Sigmoid colon (tissue), 4 donors: ENCODE measurements around the gene MIB2.

ENCODE experiments used
- EP300 ChIP-seq, 4 donors: sonication (generic); formaldehyde crosslinking; IDR thresholded peaks; one replicate each; pipeline ENCODE4 v1.6.1; 2017; ENCODE audit warnings: antibody characterized with exemption in 4 of 4
- POLR2AphosphoS5 ChIP-seq, 4 donors: sonication (generic); formaldehyde crosslinking; IDR thresholded peaks; one replicate each; pipeline ENCODE4 v1.6.1; 2017; ENCODE audit warnings: antibody characterized with exemption in 4 of 4
- TF ChIP-seq, protein P1 (sequence below), 4 experiments: fragments of 450-650 bp in 3 of 4; fragments of 200-600 bp in 1 of 4; IDR thresholded peaks; one replicate each; pipeline ENCODE4 v1.5.1; 2016 to 2019; ENCODE audit warnings: antibody characterized with exemption in 4 of 4, mild to moderate bottlenecking in 3 of 4, moderate library complexity in 2 of 4

- TF ChIP-seq, protein P1, sequence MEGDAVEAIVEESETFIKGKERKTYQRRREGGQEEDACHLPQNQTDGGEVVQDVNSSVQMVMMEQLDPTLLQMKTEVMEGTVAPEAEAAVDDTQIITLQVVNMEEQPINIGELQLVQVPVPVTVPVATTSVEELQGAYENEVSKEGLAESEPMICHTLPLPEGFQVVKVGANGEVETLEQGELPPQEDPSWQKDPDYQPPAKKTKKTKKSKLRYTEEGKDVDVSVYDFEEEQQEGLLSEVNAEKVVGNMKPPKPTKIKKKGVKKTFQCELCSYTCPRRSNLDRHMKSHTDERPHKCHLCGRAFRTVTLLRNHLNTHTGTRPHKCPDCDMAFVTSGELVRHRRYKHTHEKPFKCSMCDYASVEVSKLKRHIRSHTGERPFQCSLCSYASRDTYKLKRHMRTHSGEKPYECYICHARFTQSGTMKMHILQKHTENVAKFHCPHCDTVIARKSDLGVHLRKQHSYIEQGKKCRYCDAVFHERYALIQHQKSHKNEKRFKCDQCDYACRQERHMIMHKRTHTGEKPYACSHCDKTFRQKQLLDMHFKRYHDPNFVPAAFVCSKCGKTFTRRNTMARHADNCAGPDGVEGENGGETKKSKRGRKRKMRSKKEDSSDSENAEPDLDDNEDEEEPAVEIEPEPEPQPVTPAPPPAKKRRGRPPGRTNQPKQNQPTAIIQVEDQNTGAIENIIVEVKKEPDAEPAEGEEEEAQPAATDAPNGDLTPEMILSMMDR (IDR thresholded peaks at IDR 0.05) = no peak
- TF ChIP-seq POLR2AphosphoS5 (IDR thresholded peaks at IDR 0.05) (no peak), EP300 (IDR thresholded peaks at IDR 0.05) (no peak)
Observed at GRCh38 chr1:1577367-1578011, 37.8 kb upstream of the MIB2 start.
